Measurements from ENCODE around the gene SEPTIN7.

The SEPTIN7 gene

DNA sequence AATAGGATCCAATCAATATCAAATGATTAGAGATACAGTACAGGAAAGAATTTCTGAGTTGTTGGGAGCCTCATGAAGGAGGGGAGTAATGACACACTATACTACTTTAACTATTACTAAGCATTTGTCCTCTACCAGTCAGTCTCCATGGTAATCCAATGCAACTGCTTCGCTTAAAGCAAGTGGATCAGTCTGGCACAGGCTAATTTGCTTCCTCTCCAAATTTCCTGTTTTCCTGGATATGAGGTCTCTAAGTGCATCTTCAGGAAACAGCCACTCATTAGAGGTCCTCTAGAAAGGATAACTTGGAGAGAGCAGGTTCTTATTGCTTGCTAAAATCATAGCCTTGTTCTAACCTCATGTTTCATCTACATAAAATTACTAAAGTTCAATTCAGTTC is 8.4 kb upstream of the SEPTIN7 start:
- DNase-seq (ENCODE audit: low read depth), result no peak

DNA sequence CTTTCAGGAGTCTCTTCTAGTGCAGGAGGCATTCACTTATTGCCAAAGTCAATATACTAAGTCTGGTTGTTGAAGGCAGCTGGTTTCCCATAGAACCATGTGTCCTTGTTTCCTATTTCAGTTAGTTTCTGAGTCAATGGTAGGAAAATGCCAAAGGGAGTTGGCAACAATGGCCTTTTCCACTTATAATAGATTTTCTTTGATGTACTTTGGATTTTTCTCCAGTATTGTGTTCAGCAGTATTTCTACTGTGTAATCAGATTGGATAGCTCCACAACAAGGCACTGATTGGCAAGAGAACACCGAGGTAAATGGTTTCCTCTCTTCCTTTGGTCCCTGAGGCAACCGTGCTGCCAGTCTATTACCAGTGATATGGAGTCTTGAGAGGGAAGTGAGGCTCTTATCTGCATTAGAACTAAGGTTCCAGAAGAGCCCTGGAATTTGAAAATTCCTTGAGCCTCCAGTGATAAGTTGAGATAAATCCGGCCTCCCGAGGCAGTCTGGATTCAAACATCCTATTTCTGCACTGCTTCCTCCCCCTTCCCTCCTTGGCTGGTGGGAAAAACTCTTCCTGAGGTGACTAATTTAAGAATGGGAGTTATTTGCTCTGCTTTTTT is 7.9 kb upstream of the SEPTIN7 start:
- DNase-seq (ENCODE audit: low read depth), result no peak

DNA sequence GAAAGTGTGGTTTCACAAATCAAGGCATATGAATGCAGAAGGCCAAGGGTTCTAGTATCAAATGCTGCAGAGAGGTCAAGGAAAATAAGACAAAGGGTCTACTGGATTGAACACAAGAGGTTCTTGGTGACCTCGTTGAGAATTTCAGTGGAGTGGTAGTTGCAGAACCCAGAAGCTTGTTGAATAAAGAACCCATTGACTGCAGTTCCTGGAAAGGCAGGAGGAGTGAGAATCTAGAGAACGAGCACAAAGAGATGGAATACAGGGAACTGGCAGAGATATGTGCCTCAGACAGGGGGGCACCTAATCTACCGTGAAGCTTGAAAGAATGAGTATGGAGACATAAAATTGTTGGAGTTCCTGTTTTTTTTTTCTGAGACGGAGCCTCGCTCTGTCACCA is 3.5 kb upstream of the SEPTIN7 start:
- no peak for DNase-seq (ENCODE audit: low read depth)

DNA sequence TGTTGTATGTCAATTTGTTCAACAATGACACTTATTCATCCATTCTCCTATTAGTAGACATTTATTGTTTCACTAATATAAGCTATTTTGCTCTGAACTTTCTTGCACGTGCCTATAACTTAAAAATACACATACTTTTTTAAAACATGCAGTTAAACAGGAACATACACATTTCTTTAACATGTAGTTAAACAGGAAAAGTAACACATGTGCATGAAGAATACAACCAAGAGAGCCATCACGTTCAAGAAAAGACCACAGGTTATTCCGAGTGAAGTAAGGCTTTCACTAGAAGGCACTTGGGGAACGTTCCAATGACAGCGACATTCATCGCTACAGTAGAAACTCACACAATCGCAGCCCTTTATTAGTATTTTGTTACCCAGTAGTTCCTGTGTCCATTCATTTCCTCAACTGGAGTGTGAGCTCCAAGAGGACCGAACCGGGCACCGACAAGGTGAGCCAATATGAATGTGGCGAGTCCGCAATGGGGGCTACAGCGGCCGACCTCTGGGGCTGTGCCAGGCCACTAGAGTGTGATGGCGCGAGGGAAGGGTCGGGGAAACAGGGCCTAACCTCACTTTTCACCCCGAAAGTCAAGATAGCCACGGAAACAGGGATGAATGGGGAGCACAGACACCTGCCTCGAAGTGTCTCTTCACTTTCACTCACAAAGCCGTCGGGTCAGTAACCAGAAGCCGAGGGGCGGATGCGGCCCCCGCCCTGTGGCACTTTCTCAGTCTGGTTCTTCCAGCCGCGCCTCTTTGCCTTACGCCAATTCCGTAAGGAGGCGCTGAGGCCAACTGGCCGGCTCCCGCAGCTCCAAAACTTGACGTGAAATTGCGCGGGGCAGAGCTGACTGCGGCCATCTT is 775 bp upstream of the SEPTIN7 start:
- no peak for DNase-seq (ENCODE audit: low read depth)

DNA sequence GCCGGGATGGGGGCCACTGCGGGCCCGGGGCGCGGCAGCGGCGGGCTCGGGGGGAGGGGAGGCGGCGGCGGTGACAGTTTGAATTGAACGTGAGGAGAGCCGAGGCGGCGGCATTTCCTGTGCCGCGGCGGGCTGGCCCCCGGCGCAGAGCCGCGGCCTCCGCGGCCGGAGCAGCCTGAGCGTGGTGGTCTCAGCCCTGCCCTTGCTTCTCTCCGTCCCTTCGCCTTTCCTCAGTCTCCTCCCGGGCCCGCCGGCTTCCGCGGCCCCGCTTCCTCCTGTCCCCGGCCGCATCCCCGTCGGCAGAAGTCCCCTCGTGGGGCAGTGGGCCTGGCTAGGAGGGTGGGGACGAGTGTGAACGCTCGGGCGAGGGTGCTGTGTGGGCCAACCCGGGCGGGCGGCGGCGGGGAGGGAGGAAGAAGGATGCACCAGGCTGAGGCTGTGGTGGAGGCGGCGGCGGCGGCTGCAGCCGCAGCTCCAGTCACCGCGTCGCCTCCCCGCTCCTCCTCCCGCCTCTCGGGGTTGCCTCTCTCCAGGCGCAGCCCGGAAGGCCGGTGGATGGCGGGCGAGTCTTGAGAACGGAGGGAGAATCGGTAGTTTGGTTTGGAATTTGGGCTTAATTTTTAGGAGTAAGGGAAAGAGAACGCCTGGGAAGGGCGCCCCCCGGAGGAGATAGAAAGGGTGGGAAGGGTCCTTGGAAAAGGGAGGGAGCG is 690 bp downstream of the SEPTIN7 start:
- no peak for DNase-seq (ENCODE audit: low read depth)

DNA sequence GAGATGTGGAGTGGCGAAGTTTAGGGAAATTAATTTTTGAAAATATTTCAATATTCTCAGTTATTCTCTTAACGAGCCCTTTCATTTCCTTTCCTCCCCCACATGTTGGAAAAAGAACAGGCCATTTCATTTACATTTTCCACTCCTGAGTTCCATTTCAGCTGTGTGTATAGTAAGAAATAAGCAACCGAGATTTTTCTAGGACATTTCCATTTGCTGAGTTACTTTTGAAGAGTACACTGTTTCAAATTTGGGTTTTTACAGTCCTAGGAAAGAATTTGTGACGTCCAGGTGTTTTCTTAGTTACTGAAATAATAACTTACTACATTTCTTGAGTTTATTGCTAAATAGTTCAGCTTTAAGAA is 1.2 kb downstream of the SEPTIN7 start:
- DNase-seq (ENCODE audit: low read depth), result no peak

DNA sequence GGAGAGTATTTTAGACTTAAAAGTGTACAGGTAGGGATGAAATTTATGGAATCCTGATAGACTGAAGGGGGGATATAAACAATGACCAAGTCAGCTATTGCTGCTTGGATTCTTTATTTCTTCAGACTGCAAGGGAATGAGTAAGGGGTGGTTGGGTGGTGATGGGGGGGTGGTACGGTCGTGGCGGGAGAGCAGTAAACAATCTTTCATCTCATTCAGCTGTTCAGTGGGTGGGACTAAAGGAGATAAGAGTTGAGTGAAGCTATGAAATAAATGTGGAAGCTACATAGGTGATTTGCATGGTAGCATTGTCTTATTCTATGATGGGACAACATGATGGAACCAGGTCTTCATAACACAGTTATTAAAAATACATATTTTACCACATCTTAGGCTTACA is 1.8 kb downstream of the SEPTIN7 start:
- DNase-seq (ENCODE audit: low read depth), result no peak

DNA sequence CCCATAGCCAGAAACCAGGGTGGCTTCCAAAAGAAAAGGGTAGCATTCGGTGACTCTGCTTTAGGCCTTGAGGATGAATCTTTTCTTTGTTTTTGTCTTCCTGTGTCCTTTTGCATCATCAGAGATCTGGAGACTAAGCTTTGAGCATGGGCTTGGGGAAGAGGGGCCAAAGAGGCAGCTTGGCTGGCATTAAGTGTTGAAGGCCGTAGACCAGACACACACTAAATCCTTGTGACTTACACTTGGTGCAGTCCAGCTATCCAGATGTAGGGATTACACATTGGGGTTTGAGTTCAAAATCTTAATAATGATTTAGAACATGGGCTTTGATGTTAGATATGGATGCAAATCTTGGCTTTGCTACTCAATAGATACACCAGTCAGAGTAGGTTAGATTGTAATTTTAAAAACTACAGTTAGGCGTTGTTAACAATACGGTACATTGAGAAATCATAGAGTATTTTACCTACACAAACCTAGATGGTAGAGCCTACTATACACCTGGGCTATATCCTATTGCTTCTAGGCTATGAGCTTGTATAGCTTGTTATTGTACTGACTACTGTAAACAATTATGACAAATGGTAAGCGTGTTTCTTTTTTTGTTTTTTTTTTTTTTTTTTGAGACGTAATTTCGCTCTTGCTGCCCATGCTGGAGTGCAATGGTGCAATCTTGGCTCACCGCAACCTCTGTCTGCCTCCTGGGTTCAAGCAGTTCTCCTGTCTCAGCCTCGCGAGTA is 3.5 kb downstream of the SEPTIN7 start:
- DNase-seq (ENCODE audit: low read depth), result no peak

DNA sequence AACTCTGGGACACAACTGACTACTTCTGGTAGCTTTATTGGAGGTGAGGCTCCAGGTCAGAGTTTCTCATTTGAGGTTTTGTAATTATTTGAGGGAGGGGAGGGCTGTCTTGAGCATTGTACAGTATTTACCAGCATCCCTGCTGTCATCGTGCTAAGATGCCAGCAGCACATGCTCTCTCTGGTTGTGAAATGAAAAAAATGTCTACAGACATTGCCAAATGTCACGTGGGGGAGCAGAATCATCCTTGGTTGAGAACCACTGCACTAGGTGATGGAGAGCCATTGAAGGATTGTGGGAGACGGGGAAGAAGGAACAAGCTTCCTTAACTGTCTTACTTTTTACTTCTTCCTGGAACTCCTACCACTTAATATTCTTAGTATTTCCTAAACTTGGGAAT is 5.0 kb downstream of the SEPTIN7 start:
- DNase-seq (ENCODE audit: low read depth), result no peak

DNA sequence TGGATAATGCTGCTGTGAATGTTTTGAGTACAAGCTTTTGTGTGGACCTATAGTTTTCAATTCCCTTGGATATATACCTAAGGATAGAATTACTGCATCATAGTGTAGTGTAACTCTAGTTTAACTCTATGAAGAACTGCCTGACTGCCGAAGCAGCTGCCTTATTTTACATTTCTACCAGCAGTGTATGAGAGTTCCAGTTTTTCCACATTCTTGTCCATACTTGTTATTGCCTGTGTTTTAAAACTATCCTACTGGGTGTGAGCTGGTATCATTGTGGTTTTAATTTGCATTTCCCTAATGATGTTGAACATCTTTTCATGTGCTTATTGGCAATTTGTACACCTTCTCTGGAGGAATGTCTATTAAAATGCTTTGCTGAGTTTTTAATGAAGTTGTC is 15.7 kb downstream of the SEPTIN7 start:
- DNase-seq (ENCODE audit: low read depth), result no peak

DNA sequence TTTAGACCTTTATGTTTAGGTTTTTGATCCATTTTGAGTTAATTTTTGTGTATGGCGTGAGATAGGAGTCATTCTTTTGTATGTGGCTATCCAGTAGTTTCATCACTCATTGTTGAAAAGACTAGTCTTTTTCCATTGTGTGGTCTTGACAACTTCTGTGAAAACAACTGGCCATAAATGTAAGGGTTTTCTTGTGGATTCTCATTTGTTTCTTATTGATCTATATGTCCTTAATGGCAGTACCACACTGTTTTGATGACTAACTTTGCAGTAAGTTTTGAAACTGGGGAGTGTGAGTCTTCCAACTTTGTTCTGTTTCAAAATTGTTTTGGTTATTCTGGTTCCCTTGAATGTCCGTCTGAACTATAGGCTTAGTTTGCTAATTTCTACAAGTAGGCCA is 16.3 kb downstream of the SEPTIN7 start:
- DNase-seq (ENCODE audit: low read depth), result no peak

DNA sequence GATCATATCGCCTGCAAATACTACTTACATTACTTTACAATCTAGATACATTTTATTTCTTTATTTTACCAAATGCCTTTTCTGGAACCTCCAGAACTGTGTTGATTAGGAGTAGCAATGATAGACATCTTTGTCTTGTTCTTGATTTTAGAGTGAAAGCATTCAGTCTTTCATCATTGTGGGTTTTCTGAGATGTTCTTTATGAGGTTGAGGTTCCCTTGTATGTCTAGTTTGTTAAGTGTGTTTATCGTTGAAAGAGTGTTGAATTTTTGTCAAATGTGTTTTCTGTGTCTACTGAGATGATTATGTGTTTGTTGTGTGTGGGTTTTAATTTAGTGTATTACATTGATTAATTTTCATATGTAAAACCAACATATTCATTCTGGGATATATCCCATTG is 17.1 kb downstream of the SEPTIN7 start:
- DNase-seq (ENCODE audit: low read depth), result no peak

DNA sequence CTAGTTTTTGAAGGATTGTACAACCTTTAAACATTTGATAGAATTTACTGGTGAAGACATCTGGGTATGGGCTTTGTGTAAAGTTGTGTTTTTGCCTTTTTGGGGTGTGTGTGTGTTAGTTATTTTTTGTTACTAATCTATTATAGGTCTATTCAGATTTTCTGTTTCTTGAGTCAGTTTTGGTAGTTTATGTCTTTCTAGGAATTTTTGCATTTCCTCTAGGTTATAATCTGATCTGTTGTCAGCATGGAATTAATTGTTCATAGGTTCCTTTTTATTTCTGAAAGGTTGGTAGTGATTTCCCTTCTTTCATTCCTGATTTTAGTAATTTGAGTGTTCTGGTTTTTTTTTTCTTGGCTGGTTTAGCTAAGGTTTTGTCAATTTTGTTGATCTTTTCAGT is 17.7 kb downstream of the SEPTIN7 start:
- no peak for DNase-seq (ENCODE audit: low read depth)

DNA sequence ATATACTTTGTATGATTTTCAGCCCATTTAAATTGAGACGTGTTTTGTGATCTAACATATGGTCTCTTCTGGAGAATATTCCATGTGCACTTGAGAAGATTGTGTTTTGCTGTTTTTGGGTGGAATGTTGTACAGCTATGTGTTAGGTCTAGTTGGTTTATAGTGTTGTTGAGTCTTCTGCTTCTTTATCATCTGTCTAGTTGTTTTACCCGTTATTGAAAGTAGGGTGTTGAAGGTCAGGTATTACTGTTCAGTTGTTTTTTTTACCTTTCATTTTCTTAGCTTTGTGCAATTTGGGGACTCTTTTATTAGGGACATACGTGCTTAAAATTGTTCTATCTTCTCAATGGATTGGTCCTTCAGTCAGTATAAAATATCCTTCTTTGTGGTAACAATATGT is 18.5 kb downstream of the SEPTIN7 start:
- no peak for DNase-seq (ENCODE audit: low read depth)

DNA sequence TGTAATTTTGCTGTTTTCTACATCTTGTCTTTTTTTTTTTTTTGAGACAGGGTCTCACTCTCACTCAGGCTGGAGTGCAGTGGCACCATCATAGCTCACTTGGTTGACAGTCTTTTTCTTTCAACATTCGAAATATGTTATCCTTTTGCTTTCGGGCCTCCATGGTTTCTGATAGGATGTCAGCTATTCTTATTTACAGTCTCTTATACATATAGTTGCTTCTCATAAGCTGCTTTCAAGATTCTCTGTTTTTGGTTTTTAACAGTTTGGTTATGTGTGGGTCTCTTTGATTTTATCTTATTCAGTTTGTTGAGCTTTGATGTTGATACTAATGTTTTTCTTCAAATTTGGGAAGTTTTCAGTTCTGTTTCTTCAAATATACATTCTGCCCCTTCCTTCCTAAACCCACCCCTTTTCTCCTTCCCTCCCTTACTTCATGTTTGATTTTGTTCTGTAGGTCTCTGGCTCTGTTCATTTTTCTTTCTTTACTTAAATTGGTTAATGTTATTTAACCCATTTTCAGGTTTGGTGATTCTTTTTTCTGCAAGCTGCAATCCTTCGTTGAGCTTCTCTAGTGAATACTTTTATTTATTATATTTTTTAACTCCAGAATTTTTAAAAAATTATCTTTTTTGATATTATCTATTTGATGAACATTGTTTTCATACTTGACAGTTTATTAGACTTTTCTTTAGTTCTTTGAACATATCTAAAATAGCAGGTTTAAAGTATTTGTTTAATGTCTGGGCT is 19.3 kb downstream of the SEPTIN7 start:
- DNase-seq (ENCODE audit: low read depth), result no peak

DNA sequence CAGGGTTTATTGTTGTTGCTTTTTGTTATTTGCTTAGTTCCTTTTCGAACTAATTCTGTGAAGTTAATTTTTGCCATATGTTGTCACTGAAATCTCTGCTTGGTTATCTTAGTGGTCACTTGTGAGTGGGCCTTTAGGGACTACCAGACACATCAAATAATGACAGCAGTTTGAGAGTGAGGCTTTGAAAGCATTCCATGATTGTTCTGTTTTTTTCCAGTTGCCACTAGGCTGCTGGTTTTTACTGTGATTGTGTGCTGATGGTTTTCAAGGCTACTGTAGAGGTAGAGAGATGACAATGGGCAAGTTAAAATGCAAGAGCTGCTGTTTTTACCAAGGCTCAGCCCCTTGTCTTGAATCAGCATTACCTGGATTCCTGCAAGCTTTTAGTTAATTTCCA is 20.0 kb downstream of the SEPTIN7 start:
- no peak for DNase-seq (ENCODE audit: low read depth)

DNA sequence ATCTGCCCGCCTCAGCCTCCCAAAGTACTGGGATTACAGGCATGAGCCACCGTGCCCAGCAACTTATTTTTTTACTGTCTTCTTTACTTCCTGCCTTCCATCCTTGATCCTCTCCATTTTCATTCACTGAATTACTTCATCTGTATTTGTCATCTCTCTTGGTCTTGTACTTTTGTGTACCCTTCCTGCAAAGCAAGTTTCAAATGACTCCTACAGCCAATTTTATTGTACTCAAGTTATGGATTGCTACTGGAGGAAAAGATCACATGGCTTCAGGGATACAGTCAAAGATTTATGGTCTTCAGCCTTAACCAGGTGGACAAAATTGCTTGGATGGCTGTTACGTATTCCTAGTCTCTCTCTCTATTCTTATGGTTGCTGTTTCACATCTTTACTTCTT is 22.6 kb downstream of the SEPTIN7 start:
- DNase-seq (ENCODE audit: low read depth), result no peak

DNA sequence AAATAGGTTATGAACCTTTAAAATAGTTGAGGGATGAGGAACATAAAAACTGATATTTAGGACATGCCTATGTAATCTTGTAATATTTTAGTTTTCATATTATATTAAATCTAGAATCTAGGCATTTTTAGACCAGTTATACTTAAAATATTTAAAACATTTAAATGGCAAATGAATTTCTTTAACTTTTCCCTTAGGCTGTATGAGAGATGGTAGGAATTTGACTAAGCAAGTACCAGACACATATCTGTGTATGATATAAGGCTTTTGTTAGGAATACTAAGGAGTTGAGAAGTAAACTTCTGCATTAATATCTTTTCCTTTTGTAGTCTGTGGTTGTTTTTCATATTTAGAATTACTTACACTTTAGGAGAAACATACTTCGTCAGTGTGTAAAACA is 25.1 kb downstream of the SEPTIN7 start:
- DNase-seq (ENCODE audit: low read depth), result no peak

DNA sequence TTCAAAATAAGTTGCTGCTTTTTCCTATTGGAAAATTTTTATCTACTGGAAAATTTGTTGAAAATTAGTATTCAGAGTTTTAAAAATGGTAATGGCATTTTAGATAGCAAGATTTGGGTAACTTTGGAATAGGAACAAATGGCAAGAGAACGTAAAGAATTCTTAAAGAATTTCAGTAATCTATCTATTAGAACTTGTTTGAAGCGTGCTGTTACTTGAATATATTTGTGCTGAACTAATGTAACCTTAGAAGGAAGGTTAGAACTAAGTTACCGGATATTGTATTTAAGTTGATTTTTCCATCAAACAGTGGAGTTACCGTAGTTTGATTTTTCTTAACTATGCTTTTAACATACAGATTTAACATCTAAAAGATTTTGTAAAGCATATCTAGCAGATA is 25.9 kb downstream of the SEPTIN7 start:
- DNase-seq (ENCODE audit: low read depth), result no peak

DNA sequence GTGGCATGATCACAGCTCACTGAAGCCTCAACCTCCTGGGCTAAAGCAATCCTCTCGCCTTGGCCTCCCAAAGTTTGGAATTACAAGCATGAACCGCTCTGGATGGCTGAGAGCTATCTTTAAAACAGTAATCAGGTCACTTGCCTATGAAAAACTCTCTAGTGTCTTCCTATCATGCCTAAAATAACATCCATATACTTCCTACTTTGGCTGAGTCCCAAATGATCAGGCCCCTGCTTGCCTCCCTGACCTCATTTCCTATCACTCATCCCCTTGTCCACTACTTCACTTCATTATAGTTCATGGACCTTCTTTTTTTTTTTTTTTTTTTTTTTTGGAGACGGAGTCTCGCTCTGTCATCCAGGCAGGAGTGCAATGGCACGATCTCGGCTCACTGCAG is 28.0 kb downstream of the SEPTIN7 start:
- DNase-seq (ENCODE audit: low read depth), result no peak

DNA sequence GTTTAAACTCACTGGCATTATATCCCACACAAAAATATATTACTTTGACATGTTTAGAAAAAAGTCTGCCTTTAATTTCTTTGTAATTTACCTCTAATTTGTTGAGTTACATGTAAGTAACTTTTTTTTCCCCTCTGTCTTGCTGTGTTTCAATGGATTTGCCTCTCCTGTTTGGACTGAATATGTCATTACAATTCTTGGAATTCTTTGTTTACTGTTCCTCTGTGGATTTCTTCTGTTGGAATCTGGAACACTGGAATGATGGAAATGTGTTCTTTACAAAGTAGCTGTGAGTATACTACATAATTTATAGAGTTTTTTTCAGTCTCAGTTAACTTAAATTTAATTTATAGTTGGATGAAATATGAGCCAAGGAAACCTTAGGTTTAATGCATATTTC is 30.4 kb downstream of the SEPTIN7 start:
- no peak for DNase-seq (ENCODE audit: low read depth)

Measured in HS-5 (cell line).